AG09309 (cell line): ENCODE measurements around the gene MAML2.

Experiments used
- DNase-seq: peaks from one replicate; pipeline ENCODE4 v3.0.0-alpha.2; 2010; ENCODE audit warnings: low read depth
- H3K4me3 ChIP-seq: 2 replicates; pipeline ENCODE4 v1.5.1; 2011; ENCODE audit warnings: mild to moderate bottlenecking, low read depth, low read length, moderate library complexity; ENCODE audit not compliant: control insufficient read depth
- TF ChIP-seq, protein P1 (sequence below): IDR thresholded peaks from 2 replicates; pipeline ENCODE4 v1.5.1; 2011; ENCODE audit warnings: mild to moderate bottlenecking, low read depth, low read length, inconsistent platforms; ENCODE audit not compliant: insufficient read depth, control insufficient read depth; ENCODE audit errors: missing control alignments

The MAML2 gene

DNA sequence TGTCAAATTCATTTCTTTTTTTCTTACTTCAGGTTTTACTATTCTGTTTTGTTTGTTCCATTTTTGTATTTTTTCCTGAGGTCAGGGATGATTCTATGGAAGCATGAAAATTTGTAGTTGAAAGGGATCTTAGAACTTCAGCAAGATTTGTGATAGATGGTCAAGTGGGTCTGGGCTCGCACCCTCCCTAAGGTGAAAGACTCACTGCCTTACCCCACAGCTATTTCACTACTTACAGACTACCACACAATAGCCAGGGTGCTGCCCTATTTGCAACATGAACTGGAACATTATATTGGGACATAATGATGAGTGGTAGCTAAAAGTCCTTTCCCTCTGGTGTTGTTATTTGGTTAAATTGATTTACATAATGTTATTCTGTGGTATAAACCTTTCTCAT is 62.6 kb downstream of the MAML2 start:
- TF ChIP-seq, protein P1, sequence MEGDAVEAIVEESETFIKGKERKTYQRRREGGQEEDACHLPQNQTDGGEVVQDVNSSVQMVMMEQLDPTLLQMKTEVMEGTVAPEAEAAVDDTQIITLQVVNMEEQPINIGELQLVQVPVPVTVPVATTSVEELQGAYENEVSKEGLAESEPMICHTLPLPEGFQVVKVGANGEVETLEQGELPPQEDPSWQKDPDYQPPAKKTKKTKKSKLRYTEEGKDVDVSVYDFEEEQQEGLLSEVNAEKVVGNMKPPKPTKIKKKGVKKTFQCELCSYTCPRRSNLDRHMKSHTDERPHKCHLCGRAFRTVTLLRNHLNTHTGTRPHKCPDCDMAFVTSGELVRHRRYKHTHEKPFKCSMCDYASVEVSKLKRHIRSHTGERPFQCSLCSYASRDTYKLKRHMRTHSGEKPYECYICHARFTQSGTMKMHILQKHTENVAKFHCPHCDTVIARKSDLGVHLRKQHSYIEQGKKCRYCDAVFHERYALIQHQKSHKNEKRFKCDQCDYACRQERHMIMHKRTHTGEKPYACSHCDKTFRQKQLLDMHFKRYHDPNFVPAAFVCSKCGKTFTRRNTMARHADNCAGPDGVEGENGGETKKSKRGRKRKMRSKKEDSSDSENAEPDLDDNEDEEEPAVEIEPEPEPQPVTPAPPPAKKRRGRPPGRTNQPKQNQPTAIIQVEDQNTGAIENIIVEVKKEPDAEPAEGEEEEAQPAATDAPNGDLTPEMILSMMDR: no peak
- no peak for DNase-seq

DNA sequence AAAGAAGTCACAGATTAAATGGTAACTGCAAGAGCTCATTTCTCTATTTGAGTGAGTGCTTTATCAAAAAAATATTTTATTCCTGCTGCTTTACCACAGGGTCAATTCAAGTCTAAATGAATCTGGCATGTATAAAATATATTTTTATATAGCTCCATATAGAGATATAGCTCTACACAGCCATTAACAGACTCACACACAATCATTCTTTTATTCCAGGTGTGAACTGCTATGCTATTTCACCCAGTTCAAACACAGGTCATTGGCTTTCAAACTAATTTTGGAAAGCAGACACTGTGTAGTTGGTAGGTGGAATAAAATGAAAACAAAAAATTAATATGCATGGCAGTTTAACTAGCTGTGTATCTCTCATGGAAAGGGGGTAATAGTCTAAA is 63.1 kb downstream of the MAML2 start:
- H3K4me3 ChIP-seq: no peak overlapping the region
- TF ChIP-seq, protein P1: no peak
- no peak for DNase-seq

More for the DNA sequence above, 62.6 kb downstream of the MAML2 start:
- H3K4me3 ChIP-seq: no peak overlapping the region

DNA sequence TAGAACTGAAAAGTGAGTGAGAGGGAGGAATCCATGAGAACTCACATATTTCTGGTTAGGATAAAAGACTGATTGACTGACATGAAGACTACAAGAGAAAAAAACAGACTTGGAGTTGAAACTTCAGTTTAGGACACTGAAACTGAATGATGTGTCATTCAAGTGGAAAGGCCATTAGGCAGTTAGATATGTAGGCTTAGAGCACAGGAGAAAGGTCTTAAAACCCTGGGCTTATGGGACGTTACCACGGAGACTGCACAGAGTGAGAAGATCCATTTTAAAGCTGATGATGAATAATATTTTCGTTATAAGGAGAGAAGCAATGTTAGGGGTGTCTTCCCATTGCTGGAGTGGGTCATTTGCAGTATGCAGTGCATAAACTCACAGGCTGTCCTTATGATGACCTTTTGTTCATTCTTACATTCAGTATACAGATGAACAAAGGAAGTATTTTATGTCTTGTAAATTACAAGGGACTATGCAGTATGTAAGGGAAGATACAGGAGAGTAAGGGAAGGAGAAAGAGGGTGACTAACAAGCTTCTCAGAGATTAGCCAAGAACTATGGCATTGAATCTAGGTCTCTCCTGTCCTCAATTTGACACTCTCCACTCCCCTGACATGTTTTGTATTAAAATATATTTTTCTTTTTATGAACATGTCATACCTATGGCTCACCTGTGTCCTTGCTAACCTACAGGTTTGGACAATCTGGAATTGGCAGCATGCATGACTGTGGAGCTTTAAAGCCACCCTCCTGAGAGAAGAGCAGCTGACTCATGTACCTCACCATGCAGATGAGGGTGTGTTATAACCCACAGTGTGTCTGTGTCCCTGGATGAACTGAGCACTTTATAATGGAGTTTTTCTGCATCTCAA is 63.7 kb downstream of the MAML2 start:
- TF ChIP-seq, protein P1: no peak
- DNase-seq: no peak
- no peak overlapping the region for H3K4me3 ChIP-seq

DNA sequence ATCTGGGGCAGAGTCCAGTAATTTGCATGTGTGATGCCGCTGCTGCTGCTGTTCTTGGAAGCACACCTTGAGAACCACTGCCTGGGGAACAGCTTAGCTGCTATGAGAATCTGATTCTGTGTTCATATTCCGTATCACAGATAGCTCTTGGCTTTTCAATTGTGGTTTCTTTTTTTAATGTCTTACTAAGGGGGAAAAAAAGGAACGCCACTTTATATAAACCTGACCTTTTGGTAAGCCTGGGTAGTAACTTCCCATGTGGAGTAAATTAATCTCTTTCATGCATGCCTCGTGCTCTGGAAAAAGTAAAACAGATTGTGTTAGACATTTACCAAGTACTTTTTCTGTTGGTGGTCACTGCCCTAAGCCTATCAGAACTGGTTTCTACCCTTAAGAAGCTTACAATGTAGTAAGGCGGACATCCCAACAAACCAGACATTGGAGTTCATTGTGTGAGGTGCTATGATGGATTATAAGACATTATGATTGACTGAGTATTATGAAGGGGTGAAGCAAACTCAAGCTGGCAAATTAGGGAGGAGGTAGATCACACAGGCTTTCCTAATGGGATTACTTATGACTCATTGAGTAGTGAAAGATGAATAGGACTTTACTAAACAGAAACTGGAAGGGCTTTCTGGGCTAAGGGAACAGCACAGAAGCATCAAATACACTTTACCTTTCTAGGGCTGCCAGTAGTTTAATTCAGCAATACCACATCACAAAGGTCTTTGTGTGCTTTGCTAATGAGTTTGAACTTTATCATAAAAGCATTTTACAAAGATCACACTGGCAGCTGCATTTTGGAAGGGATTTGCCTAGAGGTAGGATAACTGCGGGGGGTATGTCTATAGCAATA is 64.7 kb downstream of the MAML2 start:
- H3K4me3 ChIP-seq: no peak overlapping the region
- no peak for DNase-seq
- TF ChIP-seq, protein P1: no peak

DNA sequence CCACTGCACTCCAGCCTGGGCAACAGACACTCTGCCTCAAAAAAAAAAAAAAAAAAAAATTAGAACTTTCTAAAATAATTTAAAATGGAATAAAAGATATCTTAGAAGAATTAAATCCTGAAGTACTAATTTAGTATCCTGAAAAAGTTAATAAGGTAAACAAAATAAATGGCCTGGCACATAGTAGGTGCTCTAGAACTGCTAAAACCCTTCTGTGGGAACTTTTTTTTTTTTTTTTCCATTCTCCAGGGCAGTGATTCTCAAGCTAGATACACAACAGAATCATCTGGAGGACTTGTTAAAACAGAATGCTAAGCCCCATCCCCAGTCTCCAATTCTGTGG is 65.3 kb downstream of the MAML2 start:
- TF ChIP-seq, protein P1: no peak
- H3K4me3 ChIP-seq: no peak overlapping the region
- DNase-seq: no peak

DNA sequence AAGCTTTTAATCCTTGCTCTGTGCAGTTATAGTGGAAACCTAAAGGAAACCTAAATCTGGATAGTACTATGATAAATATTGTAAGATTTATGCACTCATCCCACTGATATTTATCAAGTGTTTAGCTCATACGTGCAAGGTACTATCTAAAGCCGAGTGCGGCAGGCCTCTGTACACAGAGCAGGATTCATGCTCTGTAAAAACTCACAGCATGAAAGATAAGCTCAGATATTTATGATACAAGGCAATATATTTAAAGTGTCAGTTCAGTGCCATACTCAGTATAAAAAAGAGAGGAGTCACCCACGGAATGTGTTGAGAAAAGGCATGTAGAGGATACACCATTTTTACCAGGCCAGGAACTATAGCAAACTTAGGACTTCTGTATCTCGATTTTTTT is 66.2 kb downstream of the MAML2 start:
- H3K4me3 ChIP-seq: no peak overlapping the region

More for the DNA sequence above, 66.2 kb downstream of the MAML2 start:
- TF ChIP-seq, protein P1: no peak
- no peak for DNase-seq
